Omental fat pad (tissue), 4 donors: ENCODE results near the gene EDN2. TPM values are rescaled to one million over a fixed set of nuclear protein-coding genes. Genes with fewer than 3 reads are reported as not detected.

Source experiments
- ATAC-seq: fragments of 150-250 bp; one replicate; pipeline ENCODE4 v1.9.1; 2016; ENCODE audit warnings: mild to moderate bottlenecking, moderate library complexity; ENCODE audit not compliant: low FRiP score
- DNase-seq: peaks from one replicate; pipeline ENCODE4 v3.0.0-alpha.2; 2019; ENCODE audit warnings: low spot score
- small RNA-seq: library from RNA; depleted of rRNA; stranded (forward); fragments of <200 nt; gene quantifications from one replicate; pipeline ENCODE3, GENCODE V24; 2016
- total RNA-seq, 4 donors: library from RNA; depleted of rRNA; stranded (reverse); fragments of >200 nt; gene quantifications; one replicate each; pipeline ENCODE4 v1.1.0, GENCODE V29; 2016
- TF ChIP-seq, protein P1 (sequence below), 3 donors: fragments of 450-650 bp; IDR thresholded peaks; one replicate each; pipeline ENCODE4 v1.5.1; 2016 to 2017; ENCODE audit warnings: antibody characterized with exemption in 3 of 3, mild to moderate bottlenecking in 3 of 3, moderate library complexity in 2 of 3

EDN2 gene
- total RNA-seq, 4 donors from 2014 or later, result not detected

DNA sequence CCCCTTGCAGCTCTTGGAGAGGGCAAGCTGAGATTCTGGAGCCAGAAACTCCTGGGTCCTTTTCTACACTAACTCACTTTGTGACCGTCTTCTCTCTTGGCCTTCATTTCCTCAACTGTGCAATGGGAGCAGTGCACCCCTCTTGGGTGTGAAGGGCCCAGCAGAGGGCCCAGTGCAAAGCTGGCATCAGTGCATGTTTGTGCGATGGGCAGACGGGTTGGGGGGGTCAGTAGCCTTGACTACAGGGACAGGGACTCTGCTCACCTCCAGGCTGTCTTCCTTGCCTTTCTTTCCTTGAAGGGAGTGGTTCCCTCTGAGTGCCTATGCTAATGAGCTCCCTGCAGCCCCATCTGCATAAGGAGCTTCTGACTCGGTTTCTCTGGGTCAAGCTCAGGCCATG is 51.0 kb downstream of the EDN2 start:
- no peak for DNase-seq
- TF ChIP-seq, protein P1, sequence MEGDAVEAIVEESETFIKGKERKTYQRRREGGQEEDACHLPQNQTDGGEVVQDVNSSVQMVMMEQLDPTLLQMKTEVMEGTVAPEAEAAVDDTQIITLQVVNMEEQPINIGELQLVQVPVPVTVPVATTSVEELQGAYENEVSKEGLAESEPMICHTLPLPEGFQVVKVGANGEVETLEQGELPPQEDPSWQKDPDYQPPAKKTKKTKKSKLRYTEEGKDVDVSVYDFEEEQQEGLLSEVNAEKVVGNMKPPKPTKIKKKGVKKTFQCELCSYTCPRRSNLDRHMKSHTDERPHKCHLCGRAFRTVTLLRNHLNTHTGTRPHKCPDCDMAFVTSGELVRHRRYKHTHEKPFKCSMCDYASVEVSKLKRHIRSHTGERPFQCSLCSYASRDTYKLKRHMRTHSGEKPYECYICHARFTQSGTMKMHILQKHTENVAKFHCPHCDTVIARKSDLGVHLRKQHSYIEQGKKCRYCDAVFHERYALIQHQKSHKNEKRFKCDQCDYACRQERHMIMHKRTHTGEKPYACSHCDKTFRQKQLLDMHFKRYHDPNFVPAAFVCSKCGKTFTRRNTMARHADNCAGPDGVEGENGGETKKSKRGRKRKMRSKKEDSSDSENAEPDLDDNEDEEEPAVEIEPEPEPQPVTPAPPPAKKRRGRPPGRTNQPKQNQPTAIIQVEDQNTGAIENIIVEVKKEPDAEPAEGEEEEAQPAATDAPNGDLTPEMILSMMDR (IDR thresholded peaks at IDR 0.05), result no peak
- ATAC-seq, result no peak

DNA sequence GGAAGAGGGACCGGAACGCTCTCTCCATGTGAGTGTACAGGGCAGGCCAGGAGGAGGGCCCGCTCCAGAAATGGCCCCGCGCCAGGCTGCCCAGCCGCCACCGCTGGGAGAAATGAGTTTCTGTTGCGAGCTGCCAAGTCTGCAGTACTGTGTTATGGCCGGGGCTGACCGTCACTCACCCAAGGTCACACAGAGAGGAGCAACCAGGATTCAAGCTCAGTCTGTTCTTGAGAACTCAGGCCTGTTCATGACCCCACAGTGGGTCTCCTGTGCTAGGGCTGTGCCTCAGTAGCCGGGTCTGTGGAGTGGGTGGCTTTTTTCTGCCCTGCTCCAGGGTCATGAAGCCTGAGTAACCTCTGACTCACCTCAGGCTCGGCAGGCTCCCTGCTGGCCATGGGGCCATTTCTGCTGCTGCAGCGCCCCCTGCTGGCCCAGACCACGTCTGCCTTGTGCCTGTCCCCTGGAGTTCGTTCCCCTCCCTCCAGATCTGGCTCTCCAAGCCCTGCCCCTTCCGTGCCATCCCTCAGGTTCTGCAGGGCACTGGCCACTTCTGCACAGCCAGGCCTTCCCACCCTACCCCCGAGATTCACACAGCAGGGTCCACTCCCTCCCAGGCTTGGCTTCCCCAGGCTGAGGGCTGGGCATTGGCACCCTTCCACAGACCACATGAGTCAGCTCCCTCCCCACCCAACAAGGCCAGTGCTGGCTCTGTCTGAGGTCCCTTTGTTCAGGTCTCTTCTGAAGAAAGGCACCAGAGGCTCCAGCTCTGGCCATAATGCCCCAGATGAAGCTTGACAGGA is 51.8 kb downstream of the EDN2 start:
- peak; percentile 90 for ATAC-seq
- DNase-seq, result peak; percentile 85
- TF ChIP-seq, protein P1 (IDR thresholded peaks at IDR 0.05), result peak in 1 of 3 donors; percentile 94

DNA sequence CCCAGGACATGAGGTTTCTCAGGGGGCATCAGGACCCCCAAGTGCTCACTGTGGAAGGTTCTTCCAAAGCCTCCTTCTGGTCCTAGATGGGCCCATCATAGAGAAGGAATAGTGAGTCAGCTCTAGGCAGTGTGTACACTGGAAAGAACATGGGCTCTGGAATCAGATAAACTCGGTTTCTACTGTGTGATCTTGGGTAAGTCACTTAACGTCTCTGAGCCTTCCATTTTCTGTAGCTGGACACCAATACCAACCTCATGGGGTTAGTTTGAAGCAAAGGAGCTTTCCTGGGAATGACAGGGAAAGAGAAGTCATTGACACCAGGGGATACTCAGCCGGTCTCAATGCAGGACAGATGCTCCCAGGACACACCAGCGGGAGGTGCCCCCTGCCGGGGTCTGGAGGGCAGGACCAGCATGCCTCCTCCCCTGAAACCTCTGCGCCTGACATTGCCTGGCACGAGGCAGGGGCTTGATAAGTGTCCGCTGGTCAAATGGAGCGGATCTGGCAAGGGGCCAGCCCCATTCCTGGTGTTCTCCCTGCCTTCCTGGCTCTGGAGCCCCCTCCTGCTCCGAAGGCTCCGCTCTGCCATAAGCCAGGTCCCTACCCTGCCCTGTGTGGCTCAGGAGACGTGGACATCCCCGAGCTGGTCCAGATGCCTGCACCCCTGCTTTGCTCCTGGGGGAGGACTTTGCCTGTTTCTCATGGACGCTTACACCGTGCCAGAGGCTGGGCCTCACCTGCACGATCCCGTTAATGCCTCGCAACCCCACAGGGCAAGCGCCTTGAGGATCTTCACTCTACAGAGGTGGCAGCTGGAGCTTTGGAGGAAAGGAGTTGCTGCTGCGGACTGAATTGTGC is 52.8 kb downstream of the EDN2 start:
- ATAC-seq, result no peak
- TF ChIP-seq, protein P1 (IDR thresholded peaks at IDR 0.05), result no peak
- DNase-seq, result no peak

DNA sequence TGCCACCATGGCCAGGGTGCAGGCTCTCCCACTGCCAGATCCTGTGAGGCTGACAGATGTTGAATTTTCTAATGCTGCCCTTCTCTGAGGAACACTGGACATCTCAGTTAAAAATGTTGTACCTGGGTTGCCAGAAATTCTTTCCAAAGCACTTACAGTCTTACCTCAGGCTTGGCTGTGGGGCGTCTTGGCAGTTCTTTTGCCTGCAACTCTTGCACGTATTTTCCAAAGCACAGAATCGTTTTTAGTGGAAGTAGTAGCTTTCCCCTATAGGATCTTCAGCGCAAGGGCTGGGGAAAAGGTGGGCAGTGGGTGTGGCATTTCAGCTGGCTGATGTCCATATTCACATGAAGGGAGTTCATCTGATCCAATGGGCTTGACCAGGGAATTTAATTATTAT is 53.9 kb downstream of the EDN2 start:
- ATAC-seq, result no peak
- TF ChIP-seq, protein P1 (IDR thresholded peaks at IDR 0.05), result no peak
- DNase-seq, result no peak

DNA sequence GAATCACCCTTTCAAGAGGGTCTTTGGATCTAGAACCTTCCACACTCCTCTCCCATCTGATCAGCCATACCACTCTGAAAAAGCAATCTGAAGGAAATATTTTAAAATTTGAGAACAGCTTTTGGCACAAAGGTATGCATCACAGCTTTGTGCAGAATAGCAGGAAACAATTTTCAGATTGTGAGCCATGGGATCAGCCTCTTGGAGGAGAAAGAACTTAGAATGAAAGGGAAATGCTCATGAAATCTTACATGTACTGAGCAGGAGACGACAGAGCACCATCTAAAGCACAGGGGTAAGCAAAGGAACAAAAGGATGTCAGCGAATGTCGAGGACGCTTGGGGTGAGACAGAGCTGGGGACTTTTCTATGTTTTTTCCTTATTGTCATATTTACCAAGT is 54.4 kb downstream of the EDN2 start:
- DNase-seq (no peak), ATAC-seq (no peak)
- TF ChIP-seq, protein P1 (IDR thresholded peaks at IDR 0.05), result no peak

DNA sequence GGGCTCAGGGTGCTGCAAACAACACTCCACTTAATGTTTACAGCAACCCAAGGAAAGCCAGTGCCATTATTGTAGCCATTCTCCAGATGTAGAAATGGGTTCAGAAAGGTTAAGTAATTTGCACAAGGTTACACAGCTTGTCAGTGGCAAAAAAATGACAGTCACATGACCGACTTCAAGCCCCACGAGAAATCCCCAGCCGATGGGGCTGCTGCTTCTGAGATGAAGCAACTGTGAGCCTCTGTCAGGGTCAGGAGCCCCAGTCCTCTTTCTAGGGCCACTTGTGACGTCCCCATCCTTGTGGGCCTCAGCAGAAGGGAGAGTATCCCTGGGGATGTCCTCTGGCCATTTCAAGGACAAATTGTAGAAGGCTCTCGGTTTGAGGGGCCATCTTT is 54.8 kb downstream of the EDN2 start:
- TF ChIP-seq, protein P1 (IDR thresholded peaks at IDR 0.05), result no peak
- DNase-seq, result no peak
- no peak for ATAC-seq

Small RNA genes within 50 kb of the gene (small RNA-seq; reads per million reads assigned to genes)
- not detected for gene RNA5SP45

Other genes with a start within 250 kb of the EDN2 start
- gene SCMH1, start 242.4 kb downstream of the EDN2 start, total RNA-seq, result 10 to 100 TPM; 19.9 to 42.8 (median 31.3) TPM
- under 1 TPM in 3 of 4 donors, not detected in 1; 0.12 to 0.93 (median 0.31) TPM for gene FOXO6, start 123.2 kb downstream of the EDN2 start, total RNA-seq